H1 (cell line): ENCODE data around the gene FPR2. TPM values are rescaled to one million over a fixed set of nuclear protein-coding genes. Genes with fewer than 3 reads are reported as not detected.

Source experiments
- CTCF ChIA-PET: fragments of 300-600 bp; sonication (Branson Sonifier 250); formaldehyde crosslinking; loops from one replicate; lab custom pipeline; 2021; ENCODE audit not compliant: partially characterized antibody; lab: Charles Lee
- POLR2A ChIA-PET: fragments of 300-600 bp; sonication (Branson Sonifier 250); formaldehyde crosslinking; loops from one replicate; lab custom pipeline; 2021; ENCODE audit warnings: inconsistent platforms; ENCODE audit not compliant: partially characterized antibody; lab: Charles Lee
- DNase-seq, 2 experiments: peaks; one replicate each; pipeline versions ENCODE4 v3.0.0 to v3.0.0-alpha.2; 2010 to 2022; ENCODE audit warnings: low spot score in 2 of 2, low read depth in 1 of 2, mixed read lengths in 1 of 2
- FAIRE-seq: peaks from 2 replicates; lab custom pipeline; 2011; peaks lifted over from hg19 to GRCh38; lab: Jason Lieb, UNC
- H2AFZ ChIP-seq: 2 replicates; pipeline ENCODE4 v1.8.1; 2012; ENCODE audit warnings: low read length, inconsistent platforms
- H2AK5ac ChIP-seq: 2 replicates; pipeline ENCODE4 v1.6.1; 2013; ENCODE audit warnings: low read depth, low read length
- H2BK120ac ChIP-seq: replicated peaks from 2 replicates; pipeline ENCODE3; 2013; ENCODE audit warnings: low read depth, low read length, inconsistent platforms
- H2BK12ac ChIP-seq: 2 replicates; pipeline ENCODE4 v1.6.1; 2013; ENCODE audit warnings: low read depth, low read length
- H2BK15ac ChIP-seq: 2 replicates; pipeline ENCODE4 v1.6.1; 2013; ENCODE audit warnings: low read length
- H2BK20ac ChIP-seq: 2 replicates; pipeline ENCODE4 v1.6.1; 2013; ENCODE audit warnings: low read length
- H2BK5ac ChIP-seq: 2 replicates; pipeline ENCODE4 v1.6.1; 2013; ENCODE audit warnings: low read depth, low read length
- H3K14ac ChIP-seq: 2 replicates; pipeline ENCODE4 v1.6.1; 2013; ENCODE audit warnings: inconsistent platforms; ENCODE audit not compliant: insufficient read length
- H3K18ac ChIP-seq: 2 replicates; pipeline ENCODE4 v1.6.1; 2013; ENCODE audit warnings: low read length; ENCODE audit errors: extremely low read depth
- H3K23ac ChIP-seq: 2 replicates; pipeline ENCODE4 v1.6.1; 2013; ENCODE audit warnings: inconsistent platforms; ENCODE audit not compliant: insufficient read length
- H3K23me2 ChIP-seq: 2 replicates; pipeline ENCODE4 v1.6.1; 2013; ENCODE audit warnings: low read depth, low read length
- H3K27ac ChIP-seq: 2 replicates; pipeline ENCODE4 v1.6.1; 2011; ENCODE audit warnings: low read depth, low read length, inconsistent platforms
- H3K27me3 ChIP-seq, 4 experiments: replicated peaks in 1 of 4; 1 replicate in 1 of 4; 2 replicates in 3 of 4; pipeline versions ENCODE4 v1.6.1 to v1.8.1; 2011 to 2013; ENCODE audit warnings: low read length in 3 of 4, mild to moderate bottlenecking in 3 of 4, inconsistent platforms in 2 of 4, mixed read lengths in 2 of 4, moderate library complexity in 1 of 4; ENCODE audit not compliant: control insufficient read depth in 3 of 4, insufficient read depth in 3 of 4; ENCODE audit errors: extremely low read depth in 1 of 4
- H3K36me3 ChIP-seq, 4 experiments: 2 replicates each; pipeline versions ENCODE4 v1.6.1 to v1.8.1; 2011 to 2013; ENCODE audit warnings: mild to moderate bottlenecking in 4 of 4, low read length in 3 of 4, moderate library complexity in 2 of 4, control low read depth in 1 of 4, inconsistent platforms in 1 of 4; ENCODE audit not compliant: insufficient read depth in 4 of 4, control insufficient read depth in 2 of 4
- H3K4ac ChIP-seq: replicated peaks from 2 replicates; pipeline ENCODE3; 2013; ENCODE audit warnings: low read length, low read depth, mixed read lengths, inconsistent platforms; ENCODE audit not compliant: insufficient read length
- H3K4me1 ChIP-seq, 4 experiments: replicated peaks in 1 of 4; 1 replicate in 1 of 4; 2 replicates in 3 of 4; pipeline versions ENCODE4 v1.6.1 to v1.8.1; 2011 to 2013; ENCODE audit warnings: low read length in 3 of 4, inconsistent platforms in 2 of 4, mixed read lengths in 1 of 4; ENCODE audit not compliant: insufficient read depth in 4 of 4, control insufficient read depth in 3 of 4
- H3K4me2 ChIP-seq, 2 experiments: 2 replicates each; pipeline versions ENCODE4 v1.6.1 to v1.8.1; 2011 to 2013; ENCODE audit warnings: low read depth in 2 of 2, low read length in 2 of 2, control low read depth in 1 of 2, inconsistent platforms in 1 of 2, mild to moderate bottlenecking in 1 of 2; ENCODE audit not compliant: insufficient read depth in 1 of 2
- H3K4me3 ChIP-seq, 4 experiments: fragments of 200-600, 300-600 bp in 1 of 4; sonication (generic), shearing (Covaris generic), sonication (Bioruptor Twin) in 1 of 4; 2 replicates each; pipeline versions ENCODE4 v1.5.1 to v1.8.1; 2011 to 2016; ENCODE audit warnings: low read length in 4 of 4, low read depth in 3 of 4, control low read depth in 2 of 4, inconsistent platforms in 2 of 4, mild to moderate bottlenecking in 2 of 4, mixed read lengths in 1 of 4, moderate library complexity in 1 of 4; ENCODE audit not compliant: insufficient read depth in 2 of 4; ENCODE audit errors: extremely low read depth in 1 of 4
- H3K56ac ChIP-seq: replicated peaks from 2 replicates; pipeline ENCODE3; 2013; ENCODE audit warnings: low read depth, mild to moderate bottlenecking, mixed read lengths, low read length, inconsistent platforms; ENCODE audit not compliant: insufficient read length
- H3K79me1 ChIP-seq: 2 replicates; pipeline ENCODE4 v1.6.1; 2013; ENCODE audit warnings: low read depth, low read length, control low read depth
- H3K79me2 ChIP-seq, 2 experiments: 2 replicates each; pipeline versions ENCODE4 v1.6.1 to v1.8.1; 2012 to 2013; ENCODE audit warnings: low read length in 2 of 2, mild to moderate bottlenecking in 2 of 2, inconsistent platforms in 1 of 2; ENCODE audit not compliant: insufficient read depth in 2 of 2, control insufficient read depth in 1 of 2
- H3K9ac ChIP-seq, 4 experiments: replicated peaks in 1 of 4; 1 replicate in 1 of 4; 2 replicates in 3 of 4; pipeline versions ENCODE4 v1.6.1 to v1.8.1; 2011 to 2013; ENCODE audit warnings: low read depth in 3 of 4, low read length in 3 of 4, control low read depth in 2 of 4, mild to moderate bottlenecking in 2 of 4, moderate library complexity in 2 of 4, inconsistent platforms in 1 of 4; ENCODE audit errors: extremely low read depth in 1 of 4
- H3K9me3 ChIP-seq, 2 experiments: 2 replicates each; pipeline versions ENCODE4 v1.6.1 to v1.8.1; 2012 to 2013; ENCODE audit warnings: mild to moderate bottlenecking in 2 of 2, moderate library complexity in 2 of 2, control low read depth in 1 of 2, inconsistent platforms in 1 of 2, low read depth in 1 of 2, low read length in 1 of 2, mixed read lengths in 1 of 2; ENCODE audit not compliant: insufficient read depth in 2 of 2
- H4K20me1 ChIP-seq, 2 experiments: replicated peaks in 1 of 2; 2 replicates each; pipeline versions ENCODE3 to v1.8.1; 2011 to 2013; ENCODE audit warnings: inconsistent platforms in 2 of 2, low read length in 2 of 2, mild to moderate bottlenecking in 1 of 2; ENCODE audit not compliant: insufficient read depth in 2 of 2, control insufficient read depth in 1 of 2
- H4K5ac ChIP-seq: 2 replicates; pipeline ENCODE4 v1.6.1; 2013; ENCODE audit warnings: low read length, low read depth, mixed read lengths, inconsistent platforms; ENCODE audit not compliant: insufficient read length
- H4K8ac ChIP-seq: 2 replicates; pipeline ENCODE4 v1.8.0; 2013; ENCODE audit warnings: mild to moderate bottlenecking, moderate library complexity, low read length, inconsistent platforms; ENCODE audit not compliant: insufficient read depth; ENCODE audit errors: extremely low read depth
- H4K91ac ChIP-seq: replicated peaks from 2 replicates; pipeline ENCODE3; 2013; ENCODE audit warnings: low read length, mixed read lengths, inconsistent platforms; ENCODE audit not compliant: insufficient read length
- BRCA1 ChIP-seq: IDR thresholded peaks from 2 replicates; pipeline ENCODE4 v1.6.1; 2012; ENCODE audit warnings: low read depth, low read length, improper control_type of control experiment
- CBX8 ChIP-seq: fragments of 300-800, 300-1000 bp; sonication (generic); IDR thresholded peaks from 2 replicates; pipeline ENCODE4 v1.7.1; 2016; ENCODE audit warnings: low read depth, low read length, borderline replicate concordance
- RAD21 ChIP-seq, 2 experiments: IDR thresholded peaks in 1 of 2; conservative IDR thresholded peaks in 1 of 2; 2 replicates each; pipeline ENCODE4 v1.6.1; 2011; ENCODE audit warnings: low read depth in 2 of 2, low read length in 2 of 2, improper control_type of control experiment in 1 of 2, inconsistent platforms in 1 of 2, mild to moderate bottlenecking in 1 of 2, moderate library complexity in 1 of 2
- ZNF274 ChIP-seq: IDR thresholded peaks from 2 replicates; pipeline ENCODE4 v1.7.0; 2012; ENCODE audit warnings: low read length, borderline replicate concordance; ENCODE audit errors: extremely low read depth
- whole genome bisulfite sequencing, 2 experiments: shearing (Covaris generic) in 1 of 2; methylation state at CpG; one replicate each; pipeline versions ENCODE4 v1.1.6 to v1.1.7; 2013 to 2015; ENCODE audit warnings: low lambda C conversion rate in 2 of 2, mixed read lengths in 2 of 2, inconsistent platforms in 1 of 2, low coverage in 1 of 2, missing lambda C conversion rate in 1 of 2; ENCODE audit not compliant: insufficient replicate concordance in 2 of 2, insufficient coverage in 1 of 2, insufficient read length in 1 of 2; ENCODE audit errors: extremely low coverage in 1 of 2, missing lambda C conversion rate in 1 of 2; 5-methylcytosine and 5-hydroxymethylcytosine counted together
- polyA plus RNA-seq, 7 experiments: library from polyadenylated mRNA; depleted of rRNA in 3 of 7; stranded (reverse) in 5 of 7; unstranded in 2 of 7; fragments of >200 nt in 5 of 7; fragments of 200-250 nt in 2 of 7; gene quantifications; 1 replicate in 5 of 7; 2 replicates in 1 of 7; 4 replicates in 1 of 7; pipeline versions ENCODE4 v1.2.1 to v1.2.3, GENCODE V29; 2011 to 2013; ENCODE audit warnings: missing spikeins in 2 of 7, mixed read lengths in 2 of 7
- total RNA-seq: library from RNA; stranded (reverse); fragmentation: NEBNext Ultra II Directional; extraction: Animal tissue kit (Norgen Biotek cat#: 25700); gene quantifications from 2 replicates; pipeline ENCODE4 v1.2.1, GENCODE V29; 2021
- TF ChIP-seq, protein P1 (sequence below): IDR thresholded peaks from 2 replicates; pipeline ENCODE4 v1.6.1; 2012; ENCODE audit warnings: low read length, inconsistent platforms

Gene FPR2
- total and polyA plus RNA-seq, 2 of the 8 experiments (the other 6 are each of a cell fraction or from before 2014, with no cell fraction given), result 0.17 TPM; not detected in 1

DNA sequence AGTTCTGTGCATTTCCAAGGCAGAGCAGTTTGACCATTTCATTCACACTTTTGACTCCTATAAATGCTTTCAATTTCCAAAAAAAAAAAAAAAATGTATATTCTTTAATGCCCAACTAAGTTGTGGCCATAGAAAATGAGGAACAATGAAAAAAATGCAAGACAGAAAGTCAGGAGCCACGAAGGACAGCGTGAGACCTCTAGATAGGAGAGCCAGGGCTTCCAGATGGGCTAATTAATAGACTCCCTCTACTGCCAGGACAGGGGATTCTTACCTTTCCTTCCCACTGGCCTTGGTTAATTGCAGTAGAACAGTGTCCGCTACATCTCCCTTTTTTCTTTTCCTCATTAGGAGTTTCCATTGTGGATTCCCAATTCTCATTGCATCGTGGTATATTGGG, 42.5 kb downstream of the FPR2 start:
- Histone ChIP-seq H3K27ac (no peak overlapping the region), H3K79me2 (no peaks in the 10 kb centered on the region), H3K14ac (no peak overlapping the region), H4K5ac (no peak overlapping the region), H2AFZ (no peak overlapping the region), H3K4ac (no peak overlapping the region), H2AK5ac (no peak overlapping the region), H3K36me3 (no peaks in the 10 kb centered on the region), H2BK15ac (no peak overlapping the region), H3K4me1 (peaks cover 0 to 5% (median 1%) of the 10 kb centered on the region in 4 experiments; a peak in 3 of 7 replicates), H3K79me1 (no peaks in the 10 kb centered on the region), H3K4me3 (no peak overlapping the region), H3K56ac (no peak overlapping the region), H3K27me3 (no peaks in the 10 kb centered on the region), H2BK120ac (no peak overlapping the region), H2BK12ac (no peak overlapping the region), H3K9ac (no peak overlapping the region), H3K18ac (no peak overlapping the region), H2BK20ac (no peak overlapping the region), H3K23me2 (no peaks in the 10 kb centered on the region), H3K9me3 (peaks cover 3 to 9% of the 10 kb centered on the region in 2 experiments; a peak in 3 of 4 replicates), H3K4me2 (no peak overlapping the region), H4K20me1 (no peaks in the 10 kb centered on the region), H3K23ac (no peak overlapping the region), H4K8ac (no peak overlapping the region), H2BK5ac (no peak overlapping the region), H4K91ac (no peak overlapping the region)
- DNase-seq, result no peak
- CTCF ChIA-PET, result interaction anchor here (1.0 to 1.8 kb wide), 2 partner anchors 29 to 146 kb away, joined by 4 read pairs; no protein-coding TSS in a partner anchor
- TF ChIP-seq BRCA1 (no peak), ZNF274 (no peak), RAD21 (IDR thresholded peaks at IDR 0.05 in 1 of 2, conservative IDR thresholded peaks at IDR 0.05 in 1 of 2; ENCODE audit: low read depth in 2 of 2, low read length in 2 of 2) (peak in 1 of 2 experiments; percentile 3; a peak in 1 of 4 replicates), CBX8 (no peak)
- TF ChIP-seq, protein P1, sequence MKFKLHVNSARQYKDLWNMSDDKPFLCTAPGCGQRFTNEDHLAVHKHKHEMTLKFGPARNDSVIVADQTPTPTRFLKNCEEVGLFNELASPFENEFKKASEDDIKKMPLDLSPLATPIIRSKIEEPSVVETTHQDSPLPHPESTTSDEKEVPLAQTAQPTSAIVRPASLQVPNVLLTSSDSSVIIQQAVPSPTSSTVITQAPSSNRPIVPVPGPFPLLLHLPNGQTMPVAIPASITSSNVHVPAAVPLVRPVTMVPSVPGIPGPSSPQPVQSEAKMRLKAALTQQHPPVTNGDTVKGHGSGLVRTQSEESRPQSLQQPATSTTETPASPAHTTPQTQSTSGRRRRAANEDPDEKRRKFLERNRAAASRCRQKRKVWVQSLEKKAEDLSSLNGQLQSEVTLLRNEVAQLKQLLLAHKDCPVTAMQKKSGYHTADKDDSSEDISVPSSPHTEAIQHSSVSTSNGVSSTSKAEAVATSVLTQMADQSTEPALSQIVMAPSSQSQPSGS, result no peak
- no peak for FAIRE-seq
- POLR2A ChIA-PET, result no interaction called here
- 79% methylated on average over 4 of the region's 4 CpGs; no CpG with 5 or more reads in 1 of the 2 experiments for WGBS, 2 experiments
